ENCODE data around the gene CD302. TPM values are rescaled to one million over a fixed set of nuclear protein-coding genes. Genes with fewer than 3 reads are reported as not detected.
A peak's percentile ranks its signal among the peaks of the same experiment; 100 is the strongest.

CD302 gene
- total RNA-seq (2021; ENCODE audit: unreplicated experiment), result 3.3 TPM
- 2.0 TPM for polyA plus RNA-seq (2012; ENCODE audit: insufficient read length)
- Bru-seq, nascent RNA, result percentile 48 among the genes with signal in this experiment
- percentile 60 among the genes with signal in this experiment for BruChase-seq, experiment 1, labeled RNA remaining after a 2-hour chase
- BruChase-seq, experiment 2, labeled RNA remaining after a 6-hour chase, result percentile 79 among the genes with signal in this experiment
- long read RNA-seq, partial matches to known transcripts, result 1 of 7 reads
- long read RNA-seq, other reads (novel, unspliced or antisense), result 3 of 7 reads

DNA sequence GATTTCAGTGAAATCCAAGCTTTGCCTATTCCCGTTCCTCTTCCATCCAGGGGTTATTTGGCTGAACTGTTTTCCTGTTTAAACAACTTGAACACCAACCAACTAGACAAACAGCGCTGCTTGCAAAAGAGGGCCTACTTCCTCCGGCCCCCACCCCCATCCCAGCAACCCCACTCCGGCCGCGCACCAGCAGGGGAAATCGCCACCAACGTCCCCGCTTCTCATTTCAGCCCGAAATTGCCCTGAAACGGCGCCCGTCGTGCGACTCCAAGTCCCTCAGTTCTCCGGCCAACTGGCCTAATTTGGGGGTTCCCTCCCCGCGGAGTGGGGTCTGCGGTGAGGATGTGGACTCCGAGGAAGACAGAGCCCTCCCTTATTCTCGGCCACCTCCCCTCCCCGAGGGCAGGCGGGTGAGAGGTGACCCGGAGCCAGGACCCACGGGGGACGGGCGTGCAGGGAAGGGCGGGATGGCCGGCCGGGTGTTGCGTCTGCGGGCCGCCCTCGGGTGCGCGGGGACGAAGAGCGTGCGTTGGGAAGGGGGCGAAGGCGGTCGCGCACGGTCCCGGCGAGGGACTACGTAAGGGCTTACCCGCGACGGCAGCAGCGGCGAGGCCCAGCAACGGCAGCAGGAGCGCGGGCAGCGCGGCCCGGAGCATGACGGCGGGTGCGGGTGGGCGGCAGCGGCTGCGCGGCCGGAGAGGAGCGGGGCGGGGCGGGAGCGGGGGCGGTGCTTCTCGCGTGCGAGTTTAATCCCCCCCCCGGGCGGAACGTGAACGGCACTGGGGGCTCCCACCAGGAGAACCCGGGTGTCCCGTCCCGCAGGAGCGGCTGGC, at the start of gene CD302:
Gene CD302, minus strand, starts transcription at position 666 of the 833 bp plus-strand sequence. Its CDS starts 10 bp downstream, at position 656.
- TF ChIP-seq, protein P1, sequence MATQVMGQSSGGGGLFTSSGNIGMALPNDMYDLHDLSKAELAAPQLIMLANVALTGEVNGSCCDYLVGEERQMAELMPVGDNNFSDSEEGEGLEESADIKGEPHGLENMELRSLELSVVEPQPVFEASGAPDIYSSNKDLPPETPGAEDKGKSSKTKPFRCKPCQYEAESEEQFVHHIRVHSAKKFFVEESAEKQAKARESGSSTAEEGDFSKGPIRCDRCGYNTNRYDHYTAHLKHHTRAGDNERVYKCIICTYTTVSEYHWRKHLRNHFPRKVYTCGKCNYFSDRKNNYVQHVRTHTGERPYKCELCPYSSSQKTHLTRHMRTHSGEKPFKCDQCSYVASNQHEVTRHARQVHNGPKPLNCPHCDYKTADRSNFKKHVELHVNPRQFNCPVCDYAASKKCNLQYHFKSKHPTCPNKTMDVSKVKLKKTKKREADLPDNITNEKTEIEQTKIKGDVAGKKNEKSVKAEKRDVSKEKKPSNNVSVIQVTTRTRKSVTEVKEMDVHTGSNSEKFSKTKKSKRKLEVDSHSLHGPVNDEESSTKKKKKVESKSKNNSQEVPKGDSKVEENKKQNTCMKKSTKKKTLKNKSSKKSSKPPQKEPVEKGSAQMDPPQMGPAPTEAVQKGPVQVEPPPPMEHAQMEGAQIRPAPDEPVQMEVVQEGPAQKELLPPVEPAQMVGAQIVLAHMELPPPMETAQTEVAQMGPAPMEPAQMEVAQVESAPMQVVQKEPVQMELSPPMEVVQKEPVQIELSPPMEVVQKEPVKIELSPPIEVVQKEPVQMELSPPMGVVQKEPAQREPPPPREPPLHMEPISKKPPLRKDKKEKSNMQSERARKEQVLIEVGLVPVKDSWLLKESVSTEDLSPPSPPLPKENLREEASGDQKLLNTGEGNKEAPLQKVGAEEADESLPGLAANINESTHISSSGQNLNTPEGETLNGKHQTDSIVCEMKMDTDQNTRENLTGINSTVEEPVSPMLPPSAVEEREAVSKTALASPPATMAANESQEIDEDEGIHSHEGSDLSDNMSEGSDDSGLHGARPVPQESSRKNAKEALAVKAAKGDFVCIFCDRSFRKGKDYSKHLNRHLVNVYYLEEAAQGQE (IDR thresholded peaks at IDR 0.05; ENCODE audit: insufficient read depth in 1 of 2, low read depth in 2 of 2, low read length in 1 of 2), result 0 out of 4 replicates have a peak, but pooled peaks of 1 of the 2 experiments have one; percentile 15
- no peak for TF ChIP-seq SIN3A (IDR thresholded peaks at IDR 0.05; ENCODE audit: borderline replicate concordance, insufficient read depth, low read depth, low read length)
- DNase-seq (ENCODE audit: low read depth, low spot score) (no peak), ATAC-seq (peak; percentile 90)
- intact Hi-C loops (cut with micrococcal nuclease; ENCODE audit: unreplicated experiment) (loop anchor here (10.0 kb wide), 1 partner anchor 167 kb away; no protein-coding TSS in a partner anchor), in situ Hi-C loops (cut with HindIII; ENCODE audit: low pct_unique_long_range_greater_than_20kb, low sequenced_read_pairs) (no loop called here)
- ChIA-PET POLR2A (no interaction called here), CTCF (no interaction called here)
- peaks cover 20% of the 10 kb centered on the region for H3K27me3 ChIP-seq (ENCODE audit: control insufficient read depth, insufficient read depth, low read length)
- H3K4me3 ChIP-seq (ENCODE audit: low read depth in 2 of 2, low read length in 2 of 2), result peak within 1 kb of the TSS; percentile 71 to 81
- BruUV-seq (replicated peaks), result no TSS peak
- peaks cover 7% of the 10 kb centered on the region for H3K4me1 ChIP-seq (ENCODE audit: control insufficient read depth, insufficient read depth, low read length)
- peak within 1 kb of the TSS; percentile 68 for H3K27ac ChIP-seq (ENCODE audit: low read length)
- no peaks in the 10 kb centered on the region for H3K36me3 ChIP-seq (ENCODE audit: control insufficient read depth, insufficient read depth, low read length)
- no peaks in the 10 kb centered on the region for H3K9me3 ChIP-seq (ENCODE audit: control insufficient read depth, insufficient read depth, low read depth, low read length)

- Histone ChIP-seq H3K4me1 (ENCODE audit: control insufficient read depth, insufficient read depth, low read length) (no peaks in the 10 kb centered on the region), H3K27ac (ENCODE audit: low read length) (no peak overlapping the region), H3K9me3 (ENCODE audit: control insufficient read depth, insufficient read depth, low read depth, low read length) (no peaks in the 10 kb centered on the region), H3K27me3 (ENCODE audit: control insufficient read depth, insufficient read depth, low read length) (0 out of 2 replicates have a peak, but pooled peaks cover 2% of the 10 kb centered on the region), H3K4me3 (ENCODE audit: low read depth in 2 of 2, low read length in 2 of 2) (no peak overlapping the region), H3K36me3 (ENCODE audit: control insufficient read depth, insufficient read depth, low read length) (no peaks in the 10 kb centered on the region)
- in situ Hi-C loops (cut with HindIII; ENCODE audit: low pct_unique_long_range_greater_than_20kb, low sequenced_read_pairs), result no loop called here
- CTCF ChIA-PET, result no interaction called here
- intact Hi-C loops (cut with micrococcal nuclease; ENCODE audit: unreplicated experiment), result no loop called here
- no TSS peak for BruUV-seq (replicated peaks)
- ATAC-seq (no peak), DNase-seq (ENCODE audit: low read depth, low spot score) (no peak)
- TF ChIP-seq, protein P1 (IDR thresholded peaks at IDR 0.05; ENCODE audit: insufficient read depth in 1 of 2, low read depth in 2 of 2, low read length in 1 of 2), result no peak
- TF ChIP-seq POLR2AphosphoS5 (IDR thresholded peaks at IDR 0.05; ENCODE audit: low read depth, low read length), result no peak
- no peak for TF ChIP-seq SIN3A (IDR thresholded peaks at IDR 0.05; ENCODE audit: borderline replicate concordance, insufficient read depth, low read depth, low read length)
- TF ChIP-seq CTCF (IDR thresholded peaks at IDR 0.05), result no peak
- TF ChIP-seq TCF7L2 (IDR thresholded peaks at IDR 0.05; ENCODE audit: low read depth, low read length), result no peak
- POLR2A ChIA-PET, result no interaction called here
Observed at GRCh38 chr2:159846564-159846963, 48.6 kb upstream of the CD302 start.
